ENCODE measurements around the gene KLRC4. TPM values are rescaled to one million over a fixed set of nuclear protein-coding genes. Genes with fewer than 3 reads are reported as not detected.
"Not testable (repeated sequence)": the region's sequence is repeated elsewhere in the genome, so short reads cannot be mapped to it uniquely, and the experiment has no call there.

The KLRC4 gene
- total RNA-seq, 2 donors from 2014 or later, result 5.4 to 17.8 TPM

DNA sequence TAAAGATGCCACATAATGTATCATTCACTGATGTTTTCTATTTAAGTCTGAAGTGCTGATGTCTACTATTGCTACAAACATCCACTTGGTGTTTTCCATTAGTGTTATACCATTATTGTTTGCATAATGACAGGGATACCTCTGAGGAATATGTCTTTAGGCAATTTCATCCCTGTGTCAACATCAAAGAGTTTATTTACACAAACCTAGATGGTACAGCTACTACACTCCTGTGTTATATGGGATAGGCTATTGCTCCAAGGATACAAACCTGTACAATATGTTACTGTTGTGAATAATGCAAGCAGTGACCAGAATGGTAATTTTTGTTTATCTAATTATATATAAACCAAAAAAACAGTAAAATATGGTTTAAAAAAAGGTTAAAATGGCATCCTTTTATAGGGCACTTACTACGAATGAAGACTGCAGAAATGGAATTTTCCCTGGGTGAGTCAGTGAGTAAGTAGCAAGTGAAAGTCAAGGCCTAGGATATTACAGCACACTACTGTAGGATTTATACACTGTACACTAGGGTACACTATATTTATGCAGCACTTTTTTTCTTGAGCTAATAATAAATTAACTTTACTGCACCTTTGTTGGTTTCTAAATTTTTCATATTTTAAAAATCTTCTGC, 14.8 kb upstream of the KLRC4 start:
- not testable (repeated sequence) for H3K4me3 Mint-ChIP-seq; H3K27ac Mint-ChIP-seq; H3K36me3 Mint-ChIP-seq; H3K9me3 Mint-ChIP-seq; ATAC-seq; H3K27me3 Mint-ChIP-seq; DNase-seq (ENCODE audit: low spot score); H3K4me1 Mint-ChIP-seq (ENCODE audit: low read depth in 2 of 2)

- not testable (repeated sequence) for H3K4me3 Mint-ChIP-seq; H3K9me3 Mint-ChIP-seq; H3K4me1 Mint-ChIP-seq (ENCODE audit: low read depth in 2 of 2); H3K27me3 Mint-ChIP-seq; H3K36me3 Mint-ChIP-seq
- DNase-seq (ENCODE audit: low spot score) (peak; percentile 67), ATAC-seq (peak; percentile 94 to 96)
- H3K27ac Mint-ChIP-seq, result peak overlapping the region; percentile 66 to 74
Observed at GRCh38 chr12:10422159-10422558, 12.6 kb upstream of the KLRC4 start.

DNA sequence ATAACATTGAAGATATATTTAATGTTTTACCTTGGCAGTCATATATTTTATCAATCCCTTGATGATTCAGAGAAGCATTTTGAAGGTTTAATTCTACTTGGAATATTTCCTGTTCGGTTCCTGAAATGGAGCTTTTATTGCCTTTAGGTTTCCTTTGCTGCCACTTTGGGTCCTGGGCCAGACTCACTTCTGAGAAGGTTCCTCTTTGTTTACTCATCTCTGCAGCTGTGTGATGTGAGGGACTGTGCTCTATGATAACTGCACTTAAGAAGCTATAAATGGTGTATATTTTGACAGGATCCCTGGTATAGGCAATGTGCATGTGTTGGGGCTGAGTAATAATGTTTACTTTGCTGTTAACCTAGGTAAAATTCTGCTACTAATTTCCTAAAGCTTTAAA, 10.8 kb upstream of the KLRC4 start, which contains the start of gene KLRC3:
TSS of gene KLRC3 (minus strand) at position 262 of the 400 bp plus-strand sequence. CDS start at position 217, 45 bp downstream.
- Mint-ChIP-seq H3K36me3 (peaks cover 13% of the 10 kb centered on the region), H3K4me3 (peak within 1 kb of the TSS; percentile 84), H3K27ac (peak within 1 kb of the TSS; percentile 43 to 81), H3K4me1 (ENCODE audit: low read depth in 2 of 2) (peaks cover 4 to 12% of the 10 kb centered on the region in 2 donors)
- not testable (repeated sequence) for DNase-seq (ENCODE audit: low spot score); H3K9me3 Mint-ChIP-seq; H3K27me3 Mint-ChIP-seq
- peak in 1 of 2 donors; percentile 54 for ATAC-seq

- Mint-ChIP-seq H3K36me3 (peaks cover 25% of the 10 kb centered on the region), H3K4me1 (ENCODE audit: low read depth in 2 of 2) (peaks cover 11 to 30% of the 10 kb centered on the region in 2 donors), H3K4me3 (peak overlapping the region; percentile 86), H3K9me3 (no peaks in the 10 kb centered on the region), H3K27me3 (no peaks in the 10 kb centered on the region), H3K27ac (peak overlapping the region; percentile 11 to 67)
- ATAC-seq, result no peak
- no peak for DNase-seq (ENCODE audit: low spot score)
Observed at GRCh38 chr12:10408842-10409241, 715 bp downstream of the KLRC4 start.

- Mint-ChIP-seq H3K4me1 (ENCODE audit: low read depth in 2 of 2) (peaks cover 11 to 40% of the 10 kb centered on the region in 2 donors), H3K9me3 (no peaks in the 10 kb centered on the region), H3K36me3 (peaks cover 33% of the 10 kb centered on the region), H3K4me3 (peak overlapping the region; percentile 74), H3K27ac (peak overlapping the region; percentile 91 to 92), H3K27me3 (no peaks in the 10 kb centered on the region)
- DNase-seq (ENCODE audit: low spot score) (no peak), ATAC-seq (no peak)
Observed at GRCh38 chr12:10406725-10407124, 2.8 kb downstream of the KLRC4 start.

- Mint-ChIP-seq H3K9me3 (peaks cover 2% of the 10 kb centered on the region), H3K4me1 (ENCODE audit: low read depth in 2 of 2) (peaks cover 19 to 53% of the 10 kb centered on the region in 2 donors), H3K27ac (peak overlapping the region in 1 of 2 donors; percentile 47), H3K27me3 (no peaks in the 10 kb centered on the region), H3K4me3 (peak overlapping the region; percentile 54), H3K36me3 (peaks cover 42% of the 10 kb centered on the region)
- no peak for DNase-seq (ENCODE audit: low spot score)
- ATAC-seq, result peak in 1 of 2 donors; percentile 51
Observed at GRCh38 chr12:10405294-10405693, 4.3 kb downstream of the KLRC4 start.

DNA sequence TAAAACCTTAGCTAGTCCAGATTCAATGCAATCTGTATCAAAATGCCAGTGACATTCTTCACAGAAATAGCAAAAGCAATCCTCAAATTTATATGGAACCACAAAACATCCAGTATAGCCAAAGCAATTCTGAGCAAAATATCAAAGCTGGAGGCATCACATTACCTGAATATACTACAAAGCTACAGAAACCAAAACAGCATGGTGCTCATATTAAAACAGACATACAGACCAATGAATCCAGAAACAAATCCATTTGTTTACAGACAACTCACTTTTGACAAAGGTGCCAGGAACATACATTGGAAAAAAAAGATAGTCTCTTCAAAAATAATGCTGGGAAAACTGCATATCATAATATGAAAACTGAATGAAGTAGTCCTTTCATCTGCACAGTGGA, 4.8 kb downstream of the KLRC4 start:
- ATAC-seq (no peak), DNase-seq (ENCODE audit: low spot score) (no peak)
- H3K27ac Mint-ChIP-seq, result peak overlapping the region in 1 of 2 donors; percentile 47
- H3K36me3 Mint-ChIP-seq, result peaks cover 46% of the 10 kb centered on the region
- H3K9me3 Mint-ChIP-seq, result peaks cover 2% of the 10 kb centered on the region
- no peaks in the 10 kb centered on the region for H3K27me3 Mint-ChIP-seq
- no peak overlapping the region for H3K4me3 Mint-ChIP-seq
- peaks cover 22 to 57% of the 10 kb centered on the region in 2 donors for H3K4me1 Mint-ChIP-seq (ENCODE audit: low read depth in 2 of 2)

GRCh38 chr12:10400829-10401228, 8.7 kb downstream of the KLRC4 start:
- peaks cover 37% of the 10 kb centered on the region for H3K36me3 Mint-ChIP-seq

DNA sequence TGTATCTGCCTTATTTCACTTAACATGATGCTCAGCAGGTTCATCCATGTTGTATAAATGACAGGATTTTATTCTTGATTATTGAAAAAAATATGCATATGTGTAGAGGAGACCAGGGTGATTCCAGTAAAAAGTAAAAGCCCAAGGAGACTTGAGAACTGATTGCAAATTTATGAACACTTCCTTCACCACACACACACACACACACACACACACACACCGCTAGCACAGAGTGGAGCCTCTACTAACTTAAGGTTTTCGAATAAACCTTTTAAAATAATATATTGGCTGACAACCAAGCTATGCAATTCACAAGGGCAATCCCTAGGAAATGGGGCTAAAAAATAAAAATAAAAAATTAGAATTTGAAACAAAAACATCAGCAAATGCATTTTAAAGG, 11.4 kb downstream of the KLRC4 start:
- no peak for ATAC-seq
- DNase-seq (ENCODE audit: low spot score), result no peak
- Mint-ChIP-seq H3K27ac (peak overlapping the region; percentile 41 to 94), H3K4me3 (peak overlapping the region; percentile 86), H3K27me3 (no peaks in the 10 kb centered on the region), H3K36me3 (peaks cover 32% of the 10 kb centered on the region), H3K4me1 (ENCODE audit: low read depth in 2 of 2) (peaks cover 48 to 72% of the 10 kb centered on the region in 2 donors), H3K9me3 (peaks cover 6% of the 10 kb centered on the region)

More at GRCh38 chr12:10400829-10401228, 8.7 kb downstream of the KLRC4 start:
- DNase-seq (ENCODE audit: low spot score) (no peak), ATAC-seq (no peak)
- Mint-ChIP-seq H3K4me3 (peak overlapping the region; percentile 79), H3K27me3 (no peaks in the 10 kb centered on the region), H3K27ac (peak overlapping the region; percentile 45 to 52), H3K9me3 (peaks cover 6% of the 10 kb centered on the region), H3K4me1 (ENCODE audit: low read depth in 2 of 2) (peaks cover 24 to 54% of the 10 kb centered on the region in 2 donors)

GRCh38 chr12:10397296-10397695, 12.3 kb downstream of the KLRC4 start:
- H3K27me3 Mint-ChIP-seq, result no peaks in the 10 kb centered on the region
- peak overlapping the region; percentile 89 to 94 for H3K27ac Mint-ChIP-seq
- peak overlapping the region; percentile 86 for H3K4me3 Mint-ChIP-seq
- peaks cover 28% of the 10 kb centered on the region for H3K36me3 Mint-ChIP-seq
- DNase-seq (ENCODE audit: low spot score), result no peak
- peaks cover 52 to 77% of the 10 kb centered on the region in 2 donors for H3K4me1 Mint-ChIP-seq (ENCODE audit: low read depth in 2 of 2)
- peaks cover 6% of the 10 kb centered on the region for H3K9me3 Mint-ChIP-seq
- ATAC-seq, result peak; percentile 67 to 69

GRCh38 chr12:10396176-10396575, 13.4 kb downstream of the KLRC4 start:
- Mint-ChIP-seq H3K4me1 (ENCODE audit: low read depth in 2 of 2) (peaks cover 54 to 74% of the 10 kb centered on the region in 2 donors), H3K36me3 (peaks cover 21% of the 10 kb centered on the region), H3K4me3 (peak overlapping the region; percentile 86), H3K27ac (peak overlapping the region; percentile 89 to 94)
- H3K9me3 Mint-ChIP-seq; ATAC-seq; DNase-seq (ENCODE audit: low spot score); H3K27me3 Mint-ChIP-seq: not testable (repeated sequence)

DNA sequence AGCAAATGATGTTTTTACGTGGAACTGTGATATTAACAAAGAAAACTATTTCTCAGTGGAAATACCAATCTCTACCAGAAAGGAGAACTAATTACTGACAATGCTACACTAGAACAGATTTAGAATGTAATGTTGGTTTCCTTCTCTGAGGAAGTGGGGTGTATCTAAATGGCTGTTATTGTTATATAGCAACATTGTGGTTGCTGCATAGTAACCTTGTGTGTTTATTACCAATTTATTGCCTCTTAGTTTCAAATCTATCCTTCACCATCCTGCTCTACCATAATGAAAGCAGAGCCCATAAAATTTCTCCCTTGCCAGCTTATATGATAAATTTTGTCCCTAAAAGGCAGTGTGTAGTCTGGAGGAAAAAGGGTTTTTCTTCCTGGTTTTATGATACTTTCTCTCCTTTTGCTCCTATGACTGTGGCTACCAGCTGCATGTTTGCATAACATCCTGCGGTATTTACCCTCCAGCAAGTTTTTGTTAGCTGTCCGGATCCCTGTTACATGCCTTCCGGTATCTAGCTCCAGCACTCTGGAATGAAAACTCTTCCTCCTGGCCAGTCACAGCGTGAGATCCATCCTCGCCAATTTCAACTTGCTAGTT, 14.1 kb downstream of the KLRC4 start:
- peaks cover 17% of the 10 kb centered on the region for H3K36me3 Mint-ChIP-seq
- ATAC-seq (peak; percentile 67 to 74), DNase-seq (ENCODE audit: low spot score) (peak; percentile 71)
- peak overlapping the region; percentile 86 for H3K4me3 Mint-ChIP-seq
- H3K27ac Mint-ChIP-seq, result peak overlapping the region; percentile 89 to 94
- H3K9me3 Mint-ChIP-seq, result peaks cover 3% of the 10 kb centered on the region
- H3K4me1 Mint-ChIP-seq (ENCODE audit: low read depth in 2 of 2), result peaks cover 50 to 70% of the 10 kb centered on the region in 2 donors
- H3K27me3 Mint-ChIP-seq, result no peaks in the 10 kb centered on the region

GRCh38 chr12:10394531-10395152, 14.9 kb downstream of the KLRC4 start:
- H3K36me3 Mint-ChIP-seq, result peaks cover 16% of the 10 kb centered on the region
- H3K27me3 Mint-ChIP-seq; H3K9me3 Mint-ChIP-seq; DNase-seq (ENCODE audit: low spot score): not testable (repeated sequence)
- H3K4me1 Mint-ChIP-seq (ENCODE audit: low read depth in 2 of 2), result peaks cover 51 to 71% of the 10 kb centered on the region in 2 donors
- peak in 1 of 2 donors; percentile 54 for ATAC-seq
- H3K4me3 Mint-ChIP-seq, result peak overlapping the region; percentile 86
- peak overlapping the region; percentile 89 to 94 for H3K27ac Mint-ChIP-seq

DNA sequence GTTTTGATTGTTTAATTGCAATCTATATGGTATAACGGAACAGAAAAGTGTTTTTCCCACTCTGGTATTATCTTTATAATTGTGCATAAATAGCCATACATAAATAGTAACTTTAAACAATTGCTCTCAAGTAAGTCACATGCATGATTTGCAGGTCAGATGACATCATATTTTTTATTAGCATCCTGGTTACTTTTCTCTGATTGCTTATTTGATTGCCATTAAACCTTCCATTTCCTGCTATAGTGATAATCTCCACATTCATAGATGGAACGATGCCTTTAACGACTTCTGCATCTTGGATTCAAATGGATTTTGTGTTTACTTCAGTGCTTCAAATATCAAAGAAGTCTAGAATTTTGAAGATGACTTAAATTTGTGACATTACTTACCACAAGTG, 16.3 kb downstream of the KLRC4 start:
- ATAC-seq, result no peak
- Mint-ChIP-seq H3K4me3 (peak overlapping the region; percentile 86), H3K4me1 (ENCODE audit: low read depth in 2 of 2) (peaks cover 47 to 70% of the 10 kb centered on the region in 2 donors)

More for the DNA sequence above, 16.3 kb downstream of the KLRC4 start:
- Mint-ChIP-seq H3K27me3 (no peaks in the 10 kb centered on the region), H3K36me3 (peaks cover 22% of the 10 kb centered on the region), H3K9me3 (no peaks in the 10 kb centered on the region), H3K27ac (peak overlapping the region; percentile 89 to 94)
- DNase-seq (ENCODE audit: low spot score), result no peak

Measured in natural killer cell treated with Interleukin-12 subunit alpha and Interleukin-12 subunit beta and Interleukin-15 and Interleukin-18, amount 100 ng/mL, for 72 hours (primary cell).